Coronary artery (tissue), 2 donors: ENCODE data around the gene MDH1.
A peak's percentile ranks its signal among the peaks of the same experiment; 100 is the strongest.

Experiments used
- DNase-seq: peaks from one replicate; pipeline ENCODE4 v3.0.0-alpha.2; 2017; ENCODE audit warnings: low spot score
- H3K27ac ChIP-seq, 2 donors: fragments of 200-600 bp; sonication (generic); one replicate each; pipeline ENCODE4 v1.5.1; 2016 to 2019
- H3K4me3 ChIP-seq: fragments of 200-600 bp; sonication (generic); 2 replicates; pipeline ENCODE4 v1.5.1; 2016; ENCODE audit warnings: mild to moderate bottlenecking, moderate library complexity
- CTCF ChIP-seq: fragments of 200-600 bp; sonication (generic); IDR thresholded peaks from one replicate; pipeline ENCODE4 v1.5.1; 2019; ENCODE audit warnings: antibody characterized with exemption

Gene MDH1

GRCh38 chr2:63589148-63589958 lies 590 bp downstream of the MDH1 start:
- TF ChIP-seq CTCF = no peak
- DNase-seq = no peak
- H3K4me3 ChIP-seq = peak overlapping the region; percentile 80
- peak overlapping the region; percentile 86 to 92 for H3K27ac ChIP-seq

- Histone ChIP-seq H3K4me3 (no peak overlapping the region), H3K27ac (no peak overlapping the region)
- no peak for DNase-seq
- no peak for TF ChIP-seq CTCF
Measured at GRCh38 chr2:63590626-63591408, 2.1 kb downstream of the MDH1 start.

GRCh38 chr2:63591566-63592175 lies 2.9 kb downstream of the MDH1 start:
- no peak overlapping the region for H3K4me3 ChIP-seq
- DNase-seq = no peak
- no peak overlapping the region for H3K27ac ChIP-seq
- no peak for TF ChIP-seq CTCF

- no peak for TF ChIP-seq CTCF
- Histone ChIP-seq H3K4me3 (no peak overlapping the region), H3K27ac (no peak overlapping the region)
- no peak for DNase-seq
Measured at GRCh38 chr2:63594660-63595059, 5.9 kb downstream of the MDH1 start.

- TF ChIP-seq CTCF = no peak
- H3K27ac ChIP-seq = no peak overlapping the region
- DNase-seq = no peak
- H3K4me3 ChIP-seq = no peak overlapping the region
Measured at GRCh38 chr2:63596401-63596883, 7.7 kb downstream of the MDH1 start.

- TF ChIP-seq CTCF = no peak
- no peak overlapping the region for H3K4me3 ChIP-seq
- DNase-seq = no peak
Measured at GRCh38 chr2:63598981-63599380, 10.2 kb downstream of the MDH1 start.

More at GRCh38 chr2:63598981-63599380, 10.2 kb downstream of the MDH1 start:
- no peak overlapping the region for H3K27ac ChIP-seq
